Pancreas (tissue), 10 donors: ENCODE measurements around the gene TXNL1. TPM values are rescaled to one million over a fixed set of nuclear protein-coding genes. Genes with fewer than 3 reads are reported as not detected.
"Not testable (repeated sequence)": the region's sequence is repeated elsewhere in the genome, so short reads cannot be mapped to it uniquely, and the experiment has no call there.

Experiments used
- ATAC-seq, 4 donors: fragments of 200-7000 bp; cut with Tn5 transposase; one replicate each; pipeline versions ENCODE4 v1.8.0 to v1.9.1; 2020; ENCODE audit warnings: mild to moderate bottlenecking in 4 of 4, moderate library complexity in 4 of 4
- DNase-seq, 6 donors: peaks; one replicate each; pipeline ENCODE4 v3.0.0-alpha.2; 2020
- FAIRE-seq: peaks from 2 replicates; lab custom pipeline; 2012; peaks lifted over from hg19 to GRCh38; lab: Jason Lieb, UNC
- H3K27ac ChIP-seq, 4 donors: fragments of 200-600 bp; sonication (generic); 1 replicate in 3 of 4; 2 replicates in 1 of 4; pipeline versions ENCODE4 v1.5.0 to v1.8.0; 2020
- H3K27me3 ChIP-seq, 4 donors: fragments of 200-600 bp; one replicate each; pipeline ENCODE4 v1.8.0; 2021
- H3K36me3 ChIP-seq, 3 donors: fragments of 200-600 bp; sonication (generic) in 1 of 3; one replicate each; pipeline versions ENCODE4 v1.5.0 to v1.8.0; 2020 to 2021
- H3K4me1 ChIP-seq, 3 donors: fragments of 200-600 bp; one replicate each; pipeline ENCODE4 v1.8.0; 2021
- H3K4me3 ChIP-seq, 4 donors: fragments of 200-600 bp; sonication (generic) in 2 of 4; one replicate each; pipeline versions ENCODE4 v1.5.0 to v1.8.0; 2020 to 2021
- H3K9me3 ChIP-seq, 4 donors: fragments of 200-600 bp; one replicate each; pipeline ENCODE4 v1.8.0; 2021
- WGBS, 2 donors: extraction: QIAGEN DNeasy Blood & Tissue Kit; methylation state at CpG; one replicate each; pipeline ENCODE4 v1.1.7; 2013; 5-methylcytosine and 5-hydroxymethylcytosine counted together
- intact Hi-C, 3 donors: fragments of 100-400 bp; cut with DNase I; formaldehyde crosslinking; loops; one replicate each; pipeline versions ENCODE4 v1.11.1 to v1.14.2; 2022
- polyA plus RNA-seq, 2 donors: library from polyadenylated mRNA; stranded (reverse); fragments of 200-250 nt; gene quantifications; one replicate each; pipeline ENCODE4 v1.2.3, GENCODE V29; 2013
- total RNA-seq, 6 donors: library from RNA; stranded (reverse); fragmentation: NEBNext Ultra II Directional in 4 of 6; extraction: Animal tissue kit (Norgen Biotek cat#: 25700) in 4 of 6; gene quantifications; one replicate each; pipeline versions ENCODE4 v1.2.1 to v1.2.4, GENCODE V29; 2021 to 2023
- TF ChIP-seq, protein P1 (sequence below), 4 donors: fragments of 200-600 bp; sonication (generic) in 3 of 4; IDR thresholded peaks; one replicate each; pipeline versions ENCODE4 v1.5.0 to v1.8.0; 2021; ENCODE audit warnings: antibody characterized with exemption in 4 of 4
- donor health status: healthy with polysubstance abuse.
- donor health status: DM: no; HTN: no; CAD: no; lungs with moderate emphysema.
- donor health status: DM: no; HTN: no; CAD: no.
- donor health status: control.
- donor health status: control.
- donor health status: Bipolar disorder and iron deficiency.
- donor health status: DM: yes; HTN: yes; CAD: no.
- donor health status: DM: no; HTN: no; CAD: no.
- donor health status: DM: no; HTN: no; CAD: no.
- donor health status: DM: yes; HTN: yes; CAD: no.

The TXNL1 gene
- total and polyA plus RNA-seq, 8 donors = 33.0 to 46.5 (median 36.3) TPM

DNA sequence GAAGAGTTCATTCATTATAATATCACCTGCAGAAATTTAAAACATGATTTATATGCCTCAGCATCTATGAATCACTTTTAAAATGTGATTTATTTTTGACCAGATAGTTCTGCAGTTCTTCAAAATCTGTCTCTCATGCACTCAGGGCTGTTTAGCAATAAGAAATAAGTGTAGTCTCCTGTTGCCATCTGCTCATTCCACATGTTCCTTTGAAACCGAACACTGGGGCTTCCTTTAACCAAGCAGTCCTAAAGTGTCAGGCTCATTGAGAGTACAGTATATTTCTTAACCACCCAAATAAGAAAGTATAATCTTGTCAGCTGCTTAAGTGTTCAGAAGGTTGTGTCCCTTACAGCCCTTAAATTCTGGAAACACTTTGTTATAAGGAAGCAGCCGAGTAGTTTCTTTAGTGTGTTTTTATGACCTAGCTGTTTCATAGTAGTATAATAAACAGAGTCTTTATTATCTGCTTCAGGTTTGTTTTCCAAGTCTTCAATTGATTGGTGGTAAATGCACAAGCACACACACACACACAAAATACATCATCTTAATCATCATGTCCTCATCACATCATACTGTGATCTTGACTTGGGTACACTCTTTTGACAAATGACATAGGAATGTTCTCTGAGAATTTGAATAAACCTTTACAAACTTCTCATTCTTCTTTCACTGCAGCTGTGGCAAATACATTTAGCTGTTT lies 23.1 kb upstream of the TXNL1 start:
- no peaks in the 10 kb centered on the region for H3K36me3 ChIP-seq
- no peaks in the 10 kb centered on the region for H3K27me3 ChIP-seq
- no peaks in the 10 kb centered on the region for H3K4me1 ChIP-seq
- TF ChIP-seq, protein P1, sequence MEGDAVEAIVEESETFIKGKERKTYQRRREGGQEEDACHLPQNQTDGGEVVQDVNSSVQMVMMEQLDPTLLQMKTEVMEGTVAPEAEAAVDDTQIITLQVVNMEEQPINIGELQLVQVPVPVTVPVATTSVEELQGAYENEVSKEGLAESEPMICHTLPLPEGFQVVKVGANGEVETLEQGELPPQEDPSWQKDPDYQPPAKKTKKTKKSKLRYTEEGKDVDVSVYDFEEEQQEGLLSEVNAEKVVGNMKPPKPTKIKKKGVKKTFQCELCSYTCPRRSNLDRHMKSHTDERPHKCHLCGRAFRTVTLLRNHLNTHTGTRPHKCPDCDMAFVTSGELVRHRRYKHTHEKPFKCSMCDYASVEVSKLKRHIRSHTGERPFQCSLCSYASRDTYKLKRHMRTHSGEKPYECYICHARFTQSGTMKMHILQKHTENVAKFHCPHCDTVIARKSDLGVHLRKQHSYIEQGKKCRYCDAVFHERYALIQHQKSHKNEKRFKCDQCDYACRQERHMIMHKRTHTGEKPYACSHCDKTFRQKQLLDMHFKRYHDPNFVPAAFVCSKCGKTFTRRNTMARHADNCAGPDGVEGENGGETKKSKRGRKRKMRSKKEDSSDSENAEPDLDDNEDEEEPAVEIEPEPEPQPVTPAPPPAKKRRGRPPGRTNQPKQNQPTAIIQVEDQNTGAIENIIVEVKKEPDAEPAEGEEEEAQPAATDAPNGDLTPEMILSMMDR (IDR thresholded peaks at IDR 0.05) = no peak
- ATAC-seq = no peak
- intact Hi-C loops = no loop called here
- DNase-seq = no peak
- no peaks in the 10 kb centered on the region for H3K9me3 ChIP-seq
- no peak overlapping the region for H3K27ac ChIP-seq
- WGBS, 2 donors = 29 to 33% methylated on average over 2 of the region's 2 CpGs
- no peak overlapping the region for H3K4me3 ChIP-seq
- no peak for FAIRE-seq

DNA sequence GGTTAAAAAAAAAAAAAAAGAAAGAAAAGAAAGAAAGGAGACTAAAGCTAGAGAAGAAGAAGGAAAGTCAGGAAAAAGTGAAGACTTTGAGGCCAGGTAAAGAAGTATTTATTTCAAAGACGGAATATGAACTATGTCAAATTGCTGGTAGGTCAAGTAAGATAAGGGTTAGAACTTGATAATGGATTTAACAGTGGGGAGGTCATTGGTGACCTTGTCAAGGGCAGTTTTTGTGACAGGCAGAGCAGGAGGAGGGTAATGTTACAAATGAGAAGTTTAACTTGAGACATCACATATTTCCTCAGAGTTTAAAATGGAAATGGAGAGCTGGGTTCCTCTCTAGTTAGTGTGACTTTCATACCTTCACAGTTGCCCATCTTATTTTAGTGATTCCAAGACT lies 22.3 kb upstream of the TXNL1 start:
- Histone ChIP-seq H3K4me3 (no peak overlapping the region), H3K9me3 (no peaks in the 10 kb centered on the region), H3K4me1 (no peaks in the 10 kb centered on the region), H3K27ac (no peak overlapping the region), H3K36me3 (no peaks in the 10 kb centered on the region), H3K27me3 (no peaks in the 10 kb centered on the region)
- intact Hi-C loops = no loop called here
- FAIRE-seq = no peak
- TF ChIP-seq, protein P1 (IDR thresholded peaks at IDR 0.05) = no peak
- DNase-seq = no peak
- 37 to 47% methylated on average over 1 of the region's 1 CpG for WGBS, 2 donors
- no peak for ATAC-seq

DNA sequence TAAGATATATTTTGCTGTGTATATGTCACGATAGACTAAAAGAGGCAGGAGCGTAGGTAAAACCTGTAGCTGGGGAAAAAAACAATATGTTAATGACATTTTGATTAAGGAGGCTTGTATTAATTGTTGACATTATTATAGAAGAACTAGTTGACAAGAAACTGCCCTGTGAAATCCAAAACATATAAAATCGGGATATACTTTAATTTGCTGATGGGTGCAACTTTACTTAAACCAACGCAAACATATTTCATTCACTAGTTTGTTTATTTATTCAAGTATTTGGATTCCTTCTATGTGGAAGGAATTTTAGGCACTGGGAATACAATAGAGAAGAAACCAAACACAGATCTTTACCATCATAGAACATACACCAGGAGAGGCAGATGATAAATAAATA lies 20.7 kb upstream of the TXNL1 start:
- Histone ChIP-seq H3K27ac (no peak overlapping the region), H3K27me3 (no peaks in the 10 kb centered on the region), H3K4me1 (no peaks in the 10 kb centered on the region), H3K9me3 (no peaks in the 10 kb centered on the region), H3K4me3 (no peak overlapping the region), H3K36me3 (no peaks in the 10 kb centered on the region)
- FAIRE-seq = no peak
- intact Hi-C loops = no loop called here
- DNase-seq = no peak
- TF ChIP-seq, protein P1 (IDR thresholded peaks at IDR 0.05) = no peak
- WGBS, 2 donors = 93 to 97% methylated on average over 4 of the region's 4 CpGs
- ATAC-seq = no peak

DNA sequence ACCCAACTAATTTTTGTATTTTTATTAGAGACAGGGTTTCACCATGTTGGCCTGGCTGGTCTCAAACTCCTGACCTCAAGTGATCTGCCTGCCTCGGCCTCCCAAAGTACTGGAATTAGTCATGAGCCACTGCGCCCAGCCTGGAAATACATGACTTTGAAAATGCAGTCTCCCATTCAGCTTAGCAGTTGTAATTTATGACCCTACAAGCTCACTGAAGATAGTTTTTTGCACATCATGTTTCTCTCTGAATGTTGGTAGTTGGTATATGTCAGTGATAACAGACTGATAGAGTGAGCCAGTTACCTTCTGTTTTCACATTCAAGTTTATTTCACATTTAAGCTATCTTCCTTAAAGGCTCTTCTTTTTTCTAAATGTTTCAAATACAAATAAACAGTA lies 19.9 kb upstream of the TXNL1 start:
- Histone ChIP-seq H3K27ac (no peak overlapping the region), H3K4me3 (no peak overlapping the region), H3K4me1 (no peaks in the 10 kb centered on the region), H3K9me3 (no peaks in the 10 kb centered on the region), H3K36me3 (no peaks in the 10 kb centered on the region), H3K27me3 (no peaks in the 10 kb centered on the region)
- 93% methylated on average over 2 of the region's 2 CpGs for WGBS, 2 donors
- FAIRE-seq = no peak
- DNase-seq = no peak
- ATAC-seq = no peak
- TF ChIP-seq, protein P1 (IDR thresholded peaks at IDR 0.05) = no peak
- intact Hi-C loops = no loop called here

DNA sequence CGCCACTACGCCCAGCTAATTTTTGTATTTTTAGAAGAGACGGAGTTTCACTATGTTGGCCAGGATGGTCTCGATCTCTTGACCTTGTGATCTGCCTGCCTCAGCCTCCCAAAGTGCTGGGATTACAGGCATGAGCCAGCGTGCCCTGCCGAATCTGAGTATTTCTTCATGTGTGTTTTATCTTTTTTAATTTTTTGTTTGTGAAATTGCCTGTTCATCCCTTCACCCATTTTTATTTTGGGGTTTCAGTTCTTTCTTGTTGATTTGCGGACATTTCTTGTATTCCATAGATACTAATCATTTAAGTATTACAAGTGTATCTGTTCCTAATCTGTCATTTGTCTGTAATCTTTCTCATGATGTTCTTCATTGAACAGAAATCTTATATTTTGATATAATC lies 15.9 kb upstream of the TXNL1 start:
- 98% methylated on average over 7 of the region's 7 CpGs for WGBS, 2 donors
- ATAC-seq, H3K36me3 ChIP-seq, DNase-seq, H3K27me3 ChIP-seq, H3K27ac ChIP-seq, H3K9me3 ChIP-seq, FAIRE-seq, H3K4me3 ChIP-seq, intact Hi-C loops: not testable (repeated sequence)
- peaks cover 0 to 11% (median 5%) of the 10 kb centered on the region in 3 donors for H3K4me1 ChIP-seq
